ENCODE measurements around the gene LOXL3.

Gene LOXL3

GRCh38 chr2:74577448-74577847 lies 23.7 kb upstream of the LOXL3 start (continued):
- no peak for TF ChIP-seq ZNF610 (tag by site-specific recombination; IDR thresholded peaks at IDR 0.05; ENCODE audit: borderline replicate concordance)
- no peak for TF ChIP-seq ZNF18 (tag by site-specific recombination; IDR thresholded peaks at IDR 0.05)

GRCh38 chr2:74576863-74577229 lies 23.1 kb upstream of the LOXL3 start:
- H3K36me3 ChIP-seq (ENCODE audit: control insufficient read depth in 2 of 2, insufficient read depth in 1 of 2, low read length in 2 of 2) = no peaks in the 10 kb centered on the region
- no peak overlapping the region for H3K4me3 ChIP-seq (ENCODE audit: low read depth, low read length)
- no peak for TF ChIP-seq ZFP69B (tag by site-specific recombination; IDR thresholded peaks at IDR 0.05)
- no peak for TF ChIP-seq ZIC2 (tag by site-specific recombination; IDR thresholded peaks at IDR 0.05)
- TF ChIP-seq ZBTB44 (tag by site-specific recombination; IDR thresholded peaks at IDR 0.05) = no peak
- no peak for TF ChIP-seq TCF7L2 (IDR thresholded peaks at IDR 0.05; ENCODE audit: borderline replicate concordance, low read depth, low read length)
- no peaks in the 10 kb centered on the region for H3K4me1 ChIP-seq (ENCODE audit: control insufficient read depth, insufficient read depth, low read length)
- H3K27ac ChIP-seq (ENCODE audit: extremely low read depth, low read depth, low read length) = no peak overlapping the region
- no peaks in the 10 kb centered on the region for H3K9me3 ChIP-seq (ENCODE audit: control insufficient read depth, insufficient read depth, low read depth, low read length)
- ChIA-PET POLR2A (interaction anchor here (1.8 kb wide), 1 partner anchor 10 kb away, joined by 4 read pairs; no protein-coding TSS in a partner anchor), CTCF (interaction anchor here (1.0 to 4.8 kb wide), 2 partner anchors 10 to 96 kb away, joined by 4 to 51 read pairs; no protein-coding TSS in a partner anchor)

GRCh38 chr2:74576211-74576862 lies 22.6 kb upstream of the LOXL3 start:
- ChIA-PET POLR2A (no interaction called here), CTCF (interaction anchor here (0.6 to 4.8 kb wide), 3 partner anchors 11 to 655 kb away, joined by 3 to 51 read pairs (median 4); partner anchors contain the start of genes CCDC142 and TTC31)
- no peaks in the 10 kb centered on the region for H3K4me1 ChIP-seq (ENCODE audit: control insufficient read depth, insufficient read depth, low read length)
- H3K27ac ChIP-seq (ENCODE audit: extremely low read depth, low read depth, low read length) = no peak overlapping the region
- no peaks in the 10 kb centered on the region for H3K36me3 ChIP-seq (ENCODE audit: control insufficient read depth in 2 of 2, insufficient read depth in 1 of 2, low read length in 2 of 2)
- no peak for TF ChIP-seq TRIM28 (IDR thresholded peaks at IDR 0.05; ENCODE audit: borderline replicate concordance, low read length)
- TF ChIP-seq OSR2 (tag by site-specific recombination; IDR thresholded peaks at IDR 0.05) = no peak
- no peak for TF ChIP-seq ZNF571 (tag by site-specific recombination; IDR thresholded peaks at IDR 0.05)
- TF ChIP-seq ZNF560 (tag by site-specific recombination; IDR thresholded peaks at IDR 0.05; ENCODE audit: borderline replicate concordance) = no peak
- no peak for TF ChIP-seq HOXA7 (CRISPR knock-in tag; IDR thresholded peaks at IDR 0.05; ENCODE audit: borderline replicate concordance)
- no peak for TF ChIP-seq ZNF777 (tag by site-specific recombination; IDR thresholded peaks at IDR 0.05; ENCODE audit: borderline replicate concordance)
- no peak for TF ChIP-seq ZNF558 (tag by site-specific recombination; IDR thresholded peaks at IDR 0.05)
- TF ChIP-seq ZNF768 (tag by site-specific recombination; IDR thresholded peaks at IDR 0.05) = no peak
- no peak for TF ChIP-seq ZNF416 (tag by site-specific recombination; IDR thresholded peaks at IDR 0.05)
- TF ChIP-seq ZNF24 (tag by site-specific recombination; IDR thresholded peaks at IDR 0.05) = no peak
- TF ChIP-seq ZNF350 (tag by site-specific recombination; IDR thresholded peaks at IDR 0.05) = no peak
- TF ChIP-seq ZBTB17 (tag by site-specific recombination; IDR thresholded peaks at IDR 0.05) = no peak
- no peak for TF ChIP-seq ZNF391 (tag by site-specific recombination; IDR thresholded peaks at IDR 0.05; ENCODE audit: borderline replicate concordance, low read depth)
- TF ChIP-seq IKZF3 (tag by site-specific recombination; IDR thresholded peaks at IDR 0.05) = no peak
- no peak for TF ChIP-seq ZNF404 (tag by site-specific recombination; IDR thresholded peaks at IDR 0.05)
- no peak for TF ChIP-seq ZNF707 (tag by site-specific recombination; IDR thresholded peaks at IDR 0.05)
- TF ChIP-seq ZBTB48 (tag by site-specific recombination; IDR thresholded peaks at IDR 0.05) = no peak
- H3K9me3 ChIP-seq (ENCODE audit: control insufficient read depth, insufficient read depth, low read depth, low read length) = no peaks in the 10 kb centered on the region
- no peak overlapping the region for H3K4me3 ChIP-seq (ENCODE audit: low read depth, low read length)
